Activated CD4-positive, alpha-beta memory T cell treated with anti-CD3 and anti-CD28 coated beads, Interleukin-2, amount 10 ng/mL, durations not matched to agents 7 days and 5 days (primary cell): ENCODE results near the gene NSMF. TPM values are rescaled to one million over a fixed set of nuclear protein-coding genes. Genes with fewer than 3 reads are reported as not detected.

Experiments used
- CTCF ChIA-PET: fragments of 350-600 bp; sonication (Branson Sonifier 250); formaldehyde crosslinking; loops from one replicate; lab custom pipeline; 2021; ENCODE audit warnings: antibody characterized with exemption, inconsistent platforms; lab: Charles Lee
- POLR2A ChIA-PET: fragments of 350-600 bp; sonication (Branson Sonifier 250); formaldehyde crosslinking; loops from one replicate; lab custom pipeline; 2021; ENCODE audit warnings: antibody characterized with exemption; lab: Charles Lee
- DNase-seq: peaks from one replicate; pipeline ENCODE4 v3.0.0-alpha.2; 2020
- H3K27ac Mint-ChIP-seq: one replicate; pipeline ENCODE4 v1.8.0; 2021; ENCODE audit warnings: mild to moderate bottlenecking, mixed read lengths
- H3K27me3 Mint-ChIP-seq: one replicate; pipeline ENCODE4 v1.8.0; 2021; ENCODE audit warnings: mixed read lengths
- H3K36me3 Mint-ChIP-seq: one replicate; pipeline ENCODE4 v1.8.0; 2021; ENCODE audit warnings: low read depth, mixed read lengths
- H3K4me1 Mint-ChIP-seq: one replicate; pipeline ENCODE4 v1.8.0; 2021; ENCODE audit warnings: mixed read lengths
- H3K4me3 Mint-ChIP-seq: one replicate; pipeline ENCODE4 v1.8.0; 2021; ENCODE audit warnings: mild to moderate bottlenecking, mixed read lengths
- H3K9me3 Mint-ChIP-seq: one replicate; pipeline ENCODE4 v1.8.0; 2021; ENCODE audit warnings: mixed read lengths
- total RNA-seq, 2 experiments: library from RNA; stranded (reverse); gene quantifications; one replicate each; pipeline ENCODE4 v1.2.3, GENCODE V29; 2021

Gene NSMF, protein sequence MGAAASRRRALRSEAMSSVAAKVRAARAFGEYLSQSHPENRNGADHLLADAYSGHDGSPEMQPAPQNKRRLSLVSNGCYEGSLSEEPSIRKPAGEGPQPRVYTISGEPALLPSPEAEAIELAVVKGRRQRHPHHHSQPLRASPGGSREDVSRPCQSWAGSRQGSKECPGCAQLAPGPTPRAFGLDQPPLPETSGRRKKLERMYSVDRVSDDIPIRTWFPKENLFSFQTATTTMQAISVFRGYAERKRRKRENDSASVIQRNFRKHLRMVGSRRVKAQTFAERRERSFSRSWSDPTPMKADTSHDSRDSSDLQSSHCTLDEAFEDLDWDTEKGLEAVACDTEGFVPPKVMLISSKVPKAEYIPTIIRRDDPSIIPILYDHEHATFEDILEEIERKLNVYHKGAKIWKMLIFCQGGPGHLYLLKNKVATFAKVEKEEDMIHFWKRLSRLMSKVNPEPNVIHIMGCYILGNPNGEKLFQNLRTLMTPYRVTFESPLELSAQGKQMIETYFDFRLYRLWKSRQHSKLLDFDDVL
- total RNA-seq: 10 to 100 TPM; 29.0 to 31.9 TPM

DNA sequence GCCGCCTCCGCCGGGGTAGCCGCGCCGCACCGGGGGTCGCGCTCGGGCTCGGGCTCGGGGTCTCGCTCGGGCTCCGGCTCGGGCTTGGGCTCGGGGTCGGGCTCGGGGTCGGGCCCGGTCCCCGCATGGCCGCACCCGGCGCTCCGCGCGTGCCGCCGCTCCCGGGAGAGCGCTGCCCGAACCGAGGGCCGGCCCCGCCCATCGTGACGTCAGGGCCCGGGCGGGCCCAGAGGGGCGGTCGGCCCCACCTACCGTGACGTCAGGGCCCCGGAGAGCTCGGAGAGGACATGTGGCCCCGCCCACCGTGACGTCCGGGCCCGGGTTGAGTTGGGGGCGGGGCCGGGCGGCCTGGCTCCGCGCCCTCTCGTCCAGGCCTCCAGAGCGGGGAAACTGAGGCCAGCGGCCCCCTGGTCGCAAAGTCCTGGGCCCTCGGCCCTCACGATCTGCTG lies at the start of gene NSMF:
Gene NSMF, minus strand, starts transcription at position 183 of the 449 bp plus-strand sequence. CDS start 232 bp downstream, outside the sequence.
- H3K4me1 Mint-ChIP-seq: peaks cover 38% of the 10 kb centered on the region
- ChIA-PET CTCF (interaction anchor here (0.6 kb wide), 1 partner anchor 37 kb away, joined by 4 read pairs; the partner anchor contains the start of gene EXD3), POLR2A (interaction anchor here (0.6 to 1.0 kb wide), 5 partner anchors 11 to 158 kb away, joined by 3 to 4 read pairs (median 3); partner anchors contain the start of genes EXD3 and NRARP)
- peak within 1 kb of the TSS; percentile 73 for H3K27ac Mint-ChIP-seq
- peak; percentile 95 for DNase-seq
- no peaks in the 10 kb centered on the region for H3K27me3 Mint-ChIP-seq
- H3K9me3 Mint-ChIP-seq: no peaks in the 10 kb centered on the region
- peaks cover 3% of the 10 kb centered on the region for H3K36me3 Mint-ChIP-seq
- H3K4me3 Mint-ChIP-seq: peak within 1 kb of the TSS; percentile 56

DNA sequence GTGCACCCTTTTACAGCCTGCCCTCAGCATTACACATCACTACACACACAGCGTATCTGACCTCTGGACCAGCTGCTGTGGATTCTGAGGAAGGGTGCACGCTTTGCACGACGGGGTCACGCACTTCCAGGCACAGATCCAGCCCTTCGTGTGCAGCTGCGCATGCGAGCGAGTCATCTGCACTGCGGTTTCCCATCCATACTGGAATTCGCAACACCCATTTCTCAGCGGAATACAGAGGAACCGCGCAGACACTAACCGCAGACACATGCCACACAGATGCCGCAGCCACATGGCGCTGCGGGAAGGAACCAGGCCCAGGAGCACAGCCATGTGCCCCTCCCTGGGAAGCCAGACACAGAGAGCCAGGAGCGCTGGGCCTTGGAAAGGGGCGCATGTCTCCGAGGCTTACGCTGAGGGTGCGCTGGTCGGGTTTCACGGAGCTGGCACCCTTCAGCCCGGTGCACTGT lies 47.6 kb upstream of the NSMF start:
- Mint-ChIP-seq H3K4me1 (peaks cover 4% of the 10 kb centered on the region), H3K9me3 (peaks cover 4% of the 10 kb centered on the region), H3K27me3 (no peaks in the 10 kb centered on the region), H3K4me3 (no peak overlapping the region), H3K27ac (no peak overlapping the region), H3K36me3 (peaks cover 7% of the 10 kb centered on the region)
- ChIA-PET CTCF (no interaction called here), POLR2A (no interaction called here)
- DNase-seq: no peak

DNA sequence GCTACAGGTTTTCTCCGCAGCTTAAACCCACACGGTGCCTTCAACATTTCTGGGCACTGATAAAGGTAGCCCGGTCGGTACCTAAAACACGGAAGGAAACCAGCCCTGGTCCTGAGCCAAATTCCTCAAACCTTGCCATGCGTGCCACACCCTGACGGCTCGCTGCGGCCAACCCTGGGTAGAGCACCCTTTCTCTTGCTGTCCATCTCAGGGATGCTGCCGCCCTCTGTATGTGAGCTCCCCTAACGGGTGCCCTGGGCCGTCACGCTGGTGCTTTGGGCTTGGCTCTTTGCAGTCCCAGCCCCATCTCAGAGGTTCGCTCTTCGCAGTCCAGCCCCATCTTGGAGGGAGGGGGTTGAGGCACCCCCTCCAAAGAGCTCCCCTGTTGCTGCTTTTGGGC lies 47.1 kb upstream of the NSMF start:
- peaks cover 5% of the 10 kb centered on the region for H3K4me1 Mint-ChIP-seq
- no peaks in the 10 kb centered on the region for H3K27me3 Mint-ChIP-seq
- H3K27ac Mint-ChIP-seq: no peak overlapping the region
- H3K36me3 Mint-ChIP-seq: peaks cover 10% of the 10 kb centered on the region
- ChIA-PET POLR2A (no interaction called here), CTCF (no interaction called here)
- no peak overlapping the region for H3K4me3 Mint-ChIP-seq
- DNase-seq: no peak
- peaks cover 7% of the 10 kb centered on the region for H3K9me3 Mint-ChIP-seq

DNA sequence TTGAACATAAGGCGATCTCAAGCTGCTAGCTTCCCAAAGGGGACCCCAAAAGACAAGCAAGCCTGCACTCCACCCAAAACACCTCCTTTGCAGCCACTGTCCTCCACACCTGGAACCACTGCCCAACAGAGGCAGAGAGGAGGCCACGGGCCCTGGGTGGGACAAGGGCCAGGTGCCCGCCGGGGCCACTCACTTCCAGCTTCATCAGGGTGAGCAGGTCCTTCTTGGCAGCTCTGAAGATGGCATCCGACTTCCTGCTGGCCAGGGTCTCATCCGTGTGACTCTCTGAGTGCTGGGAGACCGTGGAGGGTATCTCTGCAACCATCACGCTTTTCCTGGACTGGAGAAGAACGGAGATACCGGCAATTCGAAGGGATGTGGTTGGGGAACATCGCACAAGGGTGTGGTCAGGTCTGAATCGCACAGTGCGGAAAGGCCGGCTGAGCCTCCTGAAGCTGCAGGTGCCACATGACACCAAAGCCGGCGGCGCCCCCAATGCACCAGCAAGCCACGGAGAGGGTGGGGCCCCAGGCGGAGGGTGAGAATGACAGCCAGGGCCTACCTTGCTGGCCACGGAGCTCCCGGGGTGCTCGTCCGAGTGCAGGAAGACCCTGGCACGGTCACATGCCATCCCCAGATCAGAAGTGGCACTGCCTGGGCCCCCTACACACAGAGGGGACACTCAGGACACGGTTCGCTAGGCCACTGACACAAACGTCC lies 46.4 kb upstream of the NSMF start:
- POLR2A ChIA-PET: no interaction called here
- H3K4me1 Mint-ChIP-seq: peaks cover 5% of the 10 kb centered on the region
- H3K27me3 Mint-ChIP-seq: no peaks in the 10 kb centered on the region
- H3K27ac Mint-ChIP-seq: no peak overlapping the region
- H3K9me3 Mint-ChIP-seq: peaks cover 7% of the 10 kb centered on the region
- CTCF ChIA-PET: interaction anchor here (0.6 to 1.5 kb wide), 3 partner anchors 29 to 733 kb away, joined by 3 to 5 read pairs (median 4); partner anchors contain the start of genes EXD3 and NOXA1
- H3K4me3 Mint-ChIP-seq: no peak overlapping the region
- H3K36me3 Mint-ChIP-seq: peaks cover 10% of the 10 kb centered on the region
- DNase-seq: no peak

DNA sequence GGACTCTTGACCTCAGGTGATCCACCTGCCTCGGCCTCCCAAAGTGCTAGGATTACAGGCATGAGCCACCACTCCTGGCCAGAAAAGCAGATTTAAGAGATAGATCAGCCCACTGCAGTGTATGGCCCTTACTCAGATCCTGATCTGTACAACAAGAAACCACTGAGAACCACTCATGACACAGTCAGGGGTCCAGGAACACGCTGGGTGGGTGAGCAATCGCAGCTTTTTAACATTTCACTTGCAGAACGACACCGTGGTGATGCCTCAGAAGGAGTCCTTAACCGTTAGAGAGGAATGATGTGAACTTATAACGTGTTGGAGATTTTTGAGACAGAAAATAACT lies 45.3 kb upstream of the NSMF start:
- ChIA-PET POLR2A (interaction anchor here (0.6 kb wide), 1 partner anchor 17 kb away, joined by 4 read pairs; no protein-coding TSS in a partner anchor), CTCF (interaction anchor here (1.1 to 1.5 kb wide), 2 partner anchors 31 to 82 kb away, joined by 4 to 5 read pairs; partner anchors contain the start of genes EXD3 and NOXA1)
- H3K27ac Mint-ChIP-seq: no peak overlapping the region
- no peak overlapping the region for H3K4me3 Mint-ChIP-seq
- H3K27me3 Mint-ChIP-seq: no peaks in the 10 kb centered on the region
- H3K4me1 Mint-ChIP-seq: peaks cover 5% of the 10 kb centered on the region
- DNase-seq: no peak
- H3K9me3 Mint-ChIP-seq: peaks cover 7% of the 10 kb centered on the region
- H3K36me3 Mint-ChIP-seq: peaks cover 10% of the 10 kb centered on the region

DNA sequence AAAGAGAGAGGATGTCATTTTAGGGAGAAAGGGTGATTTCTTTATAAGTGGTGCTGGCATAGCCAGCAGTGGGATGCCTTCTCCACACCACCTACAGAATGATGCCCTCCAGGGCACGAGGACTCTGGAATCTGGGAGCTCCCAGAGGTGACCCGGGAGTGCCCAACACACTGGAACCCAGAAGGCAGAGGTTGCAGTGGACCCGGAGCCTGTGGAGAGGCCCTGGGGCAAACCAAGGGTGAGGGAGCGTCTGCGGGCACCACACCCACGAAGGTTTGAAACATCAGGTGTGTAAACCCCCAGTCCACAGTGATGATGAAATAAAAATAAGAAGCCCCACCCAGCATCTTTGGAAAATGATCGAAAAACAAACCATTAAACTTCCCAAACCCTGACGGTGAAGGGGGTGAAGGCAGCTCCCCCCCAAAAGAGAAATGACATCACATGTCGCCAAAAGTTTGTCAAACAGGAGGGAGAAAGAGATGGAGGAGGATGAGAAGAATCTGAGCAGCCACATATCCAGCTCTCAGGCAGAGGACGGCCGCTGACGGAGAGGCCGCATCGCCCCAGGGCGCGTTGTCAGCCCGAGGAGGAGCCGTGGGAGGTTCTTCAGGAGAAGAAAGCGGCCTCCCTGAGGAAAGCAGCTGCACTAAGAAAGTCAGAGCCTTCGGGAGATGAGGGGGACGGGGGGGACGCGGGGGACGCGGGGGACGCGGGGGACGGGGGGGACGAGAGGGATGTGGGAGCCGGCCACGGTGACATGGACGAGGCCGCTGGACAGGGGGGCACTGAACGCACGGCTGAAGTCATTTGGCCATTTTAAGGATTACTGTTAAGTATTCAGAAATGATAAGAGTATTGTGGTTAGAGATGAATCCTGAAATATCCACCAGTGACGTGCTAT lies 43.1 kb upstream of the NSMF start:
- POLR2A ChIA-PET: no interaction called here
- DNase-seq: no peak
- Mint-ChIP-seq H3K27ac (peak overlapping the region; percentile 26), H3K4me3 (peak overlapping the region; percentile 37), H3K9me3 (peaks cover 7% of the 10 kb centered on the region), H3K36me3 (peaks cover 10% of the 10 kb centered on the region), H3K27me3 (no peaks in the 10 kb centered on the region), H3K4me1 (peaks cover 5% of the 10 kb centered on the region)
- CTCF ChIA-PET: no interaction called here

DNA sequence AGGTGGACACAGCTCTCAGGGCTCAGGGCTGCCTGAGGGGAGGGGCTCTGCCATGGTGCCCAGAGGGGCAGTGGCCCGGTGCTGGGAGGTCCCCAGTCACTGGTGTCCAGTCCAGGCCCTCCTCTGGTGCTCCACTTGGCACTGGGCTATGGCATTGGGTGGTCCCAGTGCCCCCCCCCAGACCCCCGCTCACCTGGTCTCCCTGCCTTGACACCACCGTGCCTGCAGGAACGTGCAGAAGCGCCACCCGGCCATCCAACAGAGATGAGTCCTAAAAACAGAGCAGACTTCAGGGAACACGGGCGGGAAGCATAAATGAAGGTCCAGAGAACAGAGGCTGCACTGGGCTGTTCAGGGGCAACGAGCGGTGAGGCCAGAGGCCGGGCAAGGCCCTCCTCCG lies 42.3 kb upstream of the NSMF start:
- H3K4me3 Mint-ChIP-seq: no peak overlapping the region
- H3K36me3 Mint-ChIP-seq: peaks cover 10% of the 10 kb centered on the region
- ChIA-PET POLR2A (no interaction called here), CTCF (no interaction called here)
- H3K4me1 Mint-ChIP-seq: peaks cover 5% of the 10 kb centered on the region
- no peak overlapping the region for H3K27ac Mint-ChIP-seq
- H3K27me3 Mint-ChIP-seq: no peaks in the 10 kb centered on the region
- peaks cover 7% of the 10 kb centered on the region for H3K9me3 Mint-ChIP-seq
- DNase-seq: no peak

DNA sequence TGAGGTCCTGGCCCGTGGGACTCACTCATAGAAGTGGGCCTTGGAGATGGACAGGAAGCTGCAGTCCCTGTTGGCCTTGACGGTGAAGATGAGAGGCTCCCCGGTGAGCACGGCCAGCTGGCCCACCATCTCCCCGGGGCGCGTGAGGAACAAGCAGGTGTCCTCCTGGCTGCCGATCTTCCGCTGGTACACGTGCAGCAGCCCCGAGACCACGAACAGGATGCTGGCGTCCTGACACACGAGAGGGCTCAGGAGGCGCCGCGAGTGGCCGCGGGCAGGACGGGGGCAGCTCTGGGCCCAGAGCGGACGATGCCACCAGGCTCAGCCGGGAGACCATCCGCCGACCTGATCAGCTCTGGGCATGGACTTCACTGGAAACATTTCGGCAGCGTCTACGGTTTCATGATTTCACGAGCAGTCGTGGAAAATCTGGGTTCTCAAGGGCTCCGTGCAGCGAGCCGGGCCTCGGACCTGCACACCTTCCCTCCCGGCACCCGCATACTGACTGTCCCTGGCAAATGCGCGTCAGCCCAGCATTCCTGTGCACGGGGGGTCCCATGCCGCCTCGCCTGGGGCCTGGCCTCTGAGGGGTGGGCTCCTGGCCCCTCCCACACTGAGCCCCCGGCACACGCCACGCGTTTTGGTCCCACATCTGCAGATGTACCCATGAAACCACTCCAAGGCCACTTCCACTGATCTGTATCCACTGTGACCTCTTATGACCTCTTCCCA lies 41.7 kb upstream of the NSMF start:
- ChIA-PET POLR2A (no interaction called here), CTCF (no interaction called here)
- no peak overlapping the region for H3K27ac Mint-ChIP-seq
- peaks cover 7% of the 10 kb centered on the region for H3K9me3 Mint-ChIP-seq
- DNase-seq: no peak
- H3K4me1 Mint-ChIP-seq: peaks cover 5% of the 10 kb centered on the region
- no peaks in the 10 kb centered on the region for H3K27me3 Mint-ChIP-seq
- H3K36me3 Mint-ChIP-seq: peaks cover 10% of the 10 kb centered on the region
- H3K4me3 Mint-ChIP-seq: no peak overlapping the region

DNA sequence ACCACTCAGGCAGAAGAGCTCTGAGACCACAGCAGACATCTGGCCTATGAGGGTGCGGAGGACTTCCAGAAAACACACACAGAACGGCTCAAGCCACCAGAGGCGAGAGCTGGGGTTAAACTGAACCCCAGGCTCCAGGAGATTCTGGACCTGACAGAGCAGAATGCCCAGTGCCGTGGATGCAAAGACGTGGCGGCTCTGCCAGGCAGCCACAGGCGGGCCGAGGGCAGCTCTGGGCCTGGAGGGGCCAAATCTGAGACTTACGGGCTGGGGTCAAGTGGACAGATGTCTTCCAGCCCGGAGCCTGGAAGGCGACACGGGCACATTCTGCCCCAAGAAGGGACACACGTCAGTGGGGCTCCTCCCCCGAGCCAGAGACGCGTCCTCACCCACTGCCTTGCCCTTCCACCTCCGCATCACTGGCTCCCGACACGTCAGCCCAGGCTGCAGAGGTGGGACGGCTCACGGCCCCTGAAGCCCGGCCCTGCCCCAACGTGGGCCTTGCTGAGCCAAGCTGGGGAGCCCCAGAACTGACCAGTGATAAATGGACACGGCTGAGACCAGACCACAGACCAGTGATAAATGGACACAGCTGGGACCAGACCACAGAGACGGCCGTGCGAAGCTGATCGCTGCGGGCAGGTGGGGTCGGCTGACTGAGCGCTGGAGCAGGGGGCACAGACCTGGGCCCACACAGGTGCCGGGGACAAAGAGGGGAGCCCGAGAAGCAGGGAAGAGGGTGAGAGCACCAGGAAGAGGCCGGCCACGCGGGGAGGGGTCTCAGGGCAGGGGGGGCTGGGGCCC lies 40.9 kb upstream of the NSMF start:
- DNase-seq: no peak
- ChIA-PET CTCF (no interaction called here), POLR2A (no interaction called here)
- peaks cover 7% of the 10 kb centered on the region for H3K9me3 Mint-ChIP-seq
- H3K27ac Mint-ChIP-seq: no peak overlapping the region
- H3K27me3 Mint-ChIP-seq: no peaks in the 10 kb centered on the region
- H3K4me1 Mint-ChIP-seq: peaks cover 5% of the 10 kb centered on the region
- peaks cover 10% of the 10 kb centered on the region for H3K36me3 Mint-ChIP-seq
- no peak overlapping the region for H3K4me3 Mint-ChIP-seq

DNA sequence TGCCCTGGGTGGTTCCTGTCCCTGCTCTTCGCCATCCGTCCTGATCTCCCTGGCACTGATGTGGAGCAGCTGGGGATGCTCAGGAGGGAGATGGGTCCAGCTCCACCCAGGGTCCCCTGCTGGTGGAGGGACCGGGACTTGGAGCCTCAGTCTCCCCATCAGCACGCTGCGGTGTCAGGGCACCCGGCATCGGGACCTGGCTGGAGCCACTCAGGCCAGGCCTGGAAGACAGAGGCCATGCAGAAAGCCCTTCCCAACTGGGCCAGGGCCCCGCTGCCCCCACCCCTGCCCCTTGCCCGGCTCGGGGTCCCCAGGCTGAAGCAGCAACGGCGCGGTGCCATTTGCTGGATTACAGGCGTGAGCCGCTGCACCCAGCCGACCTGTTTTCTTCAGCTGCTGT lies 40.3 kb upstream of the NSMF start:
- H3K4me3 Mint-ChIP-seq: no peak overlapping the region
- POLR2A ChIA-PET: no interaction called here
- DNase-seq: no peak
- H3K4me1 Mint-ChIP-seq: peaks cover 6% of the 10 kb centered on the region
- no peak overlapping the region for H3K27ac Mint-ChIP-seq
- H3K27me3 Mint-ChIP-seq: no peaks in the 10 kb centered on the region
- H3K9me3 Mint-ChIP-seq: peaks cover 7% of the 10 kb centered on the region
- peaks cover 10% of the 10 kb centered on the region for H3K36me3 Mint-ChIP-seq
- CTCF ChIA-PET: no interaction called here

DNA sequence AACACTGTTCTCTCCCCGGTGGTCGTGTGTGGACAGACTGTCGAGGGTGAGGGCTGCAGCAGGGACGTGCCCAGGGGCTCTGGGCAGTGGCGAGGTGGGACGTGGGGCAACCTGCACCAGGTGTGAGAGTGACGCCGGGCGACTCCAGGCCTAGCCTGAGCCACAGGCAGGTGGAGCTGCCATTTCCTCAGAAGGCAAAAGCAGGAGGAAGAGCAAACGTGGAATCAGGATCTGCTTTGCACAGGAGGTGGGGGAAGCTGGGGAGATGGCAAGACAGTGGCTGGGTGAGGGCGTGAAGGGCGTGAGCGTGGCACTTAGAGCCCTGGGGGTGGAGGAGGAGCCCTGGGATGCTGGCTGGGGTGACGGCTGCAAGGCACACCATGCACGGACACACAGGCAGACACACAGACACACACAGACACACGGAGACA lies 39.6 kb upstream of the NSMF start:
- Mint-ChIP-seq H3K27me3 (no peaks in the 10 kb centered on the region), H3K9me3 (peaks cover 7% of the 10 kb centered on the region)
- CTCF ChIA-PET: no interaction called here

More for the DNA sequence above, 39.6 kb upstream of the NSMF start:
- H3K36me3 Mint-ChIP-seq: peaks cover 10% of the 10 kb centered on the region
- peaks cover 11% of the 10 kb centered on the region for H3K4me1 Mint-ChIP-seq
- H3K27ac Mint-ChIP-seq: no peak overlapping the region
- DNase-seq: no peak
- no peak overlapping the region for H3K4me3 Mint-ChIP-seq
- POLR2A ChIA-PET: no interaction called here
